Thoracic aorta (tissue), 2 donors: Measurements from ENCODE around the gene FANCL. TPM values are rescaled to one million over a fixed set of nuclear protein-coding genes. Genes with fewer than 3 reads are reported as not detected.
A peak's percentile ranks its signal among the peaks of the same experiment; 100 is the strongest.
"Not testable (repeated sequence)": the region's sequence is repeated elsewhere in the genome, so short reads cannot be mapped to it uniquely, and the experiment has no call there.

Experiments
- ATAC-seq: fragments of 150-250 bp; one replicate; pipeline ENCODE4 v1.8.0; 2017; ENCODE audit warnings: low read depth; ENCODE audit not compliant: insufficient number of reproducible peaks, low FRiP score
- DNase-seq: peaks from one replicate; pipeline ENCODE4 v3.0.0-alpha.2; 2020; ENCODE audit warnings: low spot score
- H3K27ac ChIP-seq, 2 donors: fragments of 200-600 bp; sonication (generic); 1 replicate in 1 of 2; 2 replicates in 1 of 2; pipeline ENCODE4 v1.5.1; 2016; ENCODE audit warnings: mild to moderate bottlenecking in 2 of 2, moderate library complexity in 2 of 2
- H3K27me3 ChIP-seq: fragments of 200-600 bp; sonication (generic); replicated peaks from 2 replicates; pipeline ENCODE4 v1.6.0; 2016; ENCODE audit warnings: mild to moderate bottlenecking; ENCODE audit not compliant: insufficient read depth
- H3K36me3 ChIP-seq: fragments of 200-600 bp; sonication (generic); one replicate; pipeline ENCODE4 v1.5.1; 2016
- H3K4me1 ChIP-seq, 2 donors: fragments of 200-600 bp; sonication (generic); 1 replicate in 1 of 2; 2 replicates in 1 of 2; pipeline versions ENCODE4 v1.5.1 to v1.6.0; 2016; ENCODE audit warnings: low read depth in 2 of 2, mild to moderate bottlenecking in 1 of 2; ENCODE audit not compliant: control insufficient read depth in 1 of 2
- H3K4me3 ChIP-seq: fragments of 200-600 bp; sonication (generic); 2 replicates; pipeline ENCODE4 v1.5.1; 2016; ENCODE audit warnings: mild to moderate bottlenecking
- H3K9me3 ChIP-seq: fragments of 200-600 bp; sonication (generic); 2 replicates; pipeline ENCODE4 v1.5.1; 2016
- total RNA-seq, 2 donors: library from RNA; depleted of rRNA; stranded (reverse); fragments of >200 nt; gene quantifications; one replicate each; pipeline versions ENCODE4 v1.1.0 to v1.2.3, GENCODE V29; 2016
- TF ChIP-seq, protein P1 (sequence below): fragments of 200-600 bp; sonication (generic); IDR thresholded peaks from one replicate; pipeline ENCODE4 v1.5.1; 2019; ENCODE audit warnings: antibody characterized with exemption

The FANCL gene
- total RNA-seq, 2 donors from 2014 or later: 16.5 to 20.2 TPM

DNA sequence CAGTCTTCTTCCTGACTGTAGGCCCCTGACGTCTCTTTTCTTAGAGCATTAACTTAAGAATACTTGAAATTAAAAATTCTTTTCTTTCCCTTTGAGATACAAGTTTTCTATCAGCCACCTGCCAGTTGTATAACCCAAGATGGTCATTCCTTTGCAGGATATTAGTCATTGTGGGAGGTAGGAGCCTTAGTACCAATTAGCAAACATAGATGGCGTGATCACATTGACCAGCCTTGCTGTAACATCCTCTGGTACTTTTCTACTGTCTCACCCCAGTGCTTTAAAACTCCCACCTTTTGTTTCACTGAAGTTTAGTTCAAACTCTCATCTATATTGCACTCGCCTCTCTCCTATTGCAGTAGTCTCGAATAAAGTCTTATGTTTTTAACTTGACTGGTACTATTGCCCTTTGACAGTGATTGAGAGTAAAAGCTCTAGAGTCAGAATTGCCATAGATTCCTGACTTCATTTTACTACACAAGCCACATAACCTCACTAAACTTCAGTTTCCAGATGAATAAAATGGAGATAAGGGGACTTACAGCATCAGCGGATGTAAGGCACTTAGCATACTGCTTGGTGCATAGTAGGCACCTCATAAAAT, 120.4 kb downstream of the FANCL start:
- Histone ChIP-seq H3K27ac (no peak overlapping the region), H3K4me3 (no peak overlapping the region), H3K4me1 (no peaks in the 10 kb centered on the region), H3K27me3 (no peaks in the 10 kb centered on the region), H3K9me3 (no peaks in the 10 kb centered on the region), H3K36me3 (peaks cover 3% of the 10 kb centered on the region)
- TF ChIP-seq, protein P1, sequence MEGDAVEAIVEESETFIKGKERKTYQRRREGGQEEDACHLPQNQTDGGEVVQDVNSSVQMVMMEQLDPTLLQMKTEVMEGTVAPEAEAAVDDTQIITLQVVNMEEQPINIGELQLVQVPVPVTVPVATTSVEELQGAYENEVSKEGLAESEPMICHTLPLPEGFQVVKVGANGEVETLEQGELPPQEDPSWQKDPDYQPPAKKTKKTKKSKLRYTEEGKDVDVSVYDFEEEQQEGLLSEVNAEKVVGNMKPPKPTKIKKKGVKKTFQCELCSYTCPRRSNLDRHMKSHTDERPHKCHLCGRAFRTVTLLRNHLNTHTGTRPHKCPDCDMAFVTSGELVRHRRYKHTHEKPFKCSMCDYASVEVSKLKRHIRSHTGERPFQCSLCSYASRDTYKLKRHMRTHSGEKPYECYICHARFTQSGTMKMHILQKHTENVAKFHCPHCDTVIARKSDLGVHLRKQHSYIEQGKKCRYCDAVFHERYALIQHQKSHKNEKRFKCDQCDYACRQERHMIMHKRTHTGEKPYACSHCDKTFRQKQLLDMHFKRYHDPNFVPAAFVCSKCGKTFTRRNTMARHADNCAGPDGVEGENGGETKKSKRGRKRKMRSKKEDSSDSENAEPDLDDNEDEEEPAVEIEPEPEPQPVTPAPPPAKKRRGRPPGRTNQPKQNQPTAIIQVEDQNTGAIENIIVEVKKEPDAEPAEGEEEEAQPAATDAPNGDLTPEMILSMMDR: no peak
- ATAC-seq (no peak), DNase-seq (no peak)

DNA sequence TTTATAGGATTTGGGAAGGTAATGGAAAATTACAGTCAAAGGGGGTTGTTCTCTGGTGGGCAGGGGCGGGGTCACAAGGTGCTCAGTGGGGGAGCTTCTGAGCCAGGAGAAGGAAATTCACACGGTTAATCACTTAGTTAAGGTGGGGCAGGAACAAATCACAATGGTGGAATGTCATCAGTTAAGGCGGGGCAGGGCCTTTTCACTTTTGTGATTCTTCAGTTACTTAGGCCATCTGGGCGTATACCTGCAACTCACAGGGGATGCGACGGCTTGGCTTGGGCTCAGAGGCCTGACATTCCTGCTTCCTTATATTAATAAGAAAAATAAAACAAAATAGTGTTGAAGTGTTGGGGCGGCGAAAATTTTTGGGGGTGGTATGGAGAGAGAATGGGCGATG, 127.6 kb downstream of the FANCL start:
- not testable (repeated sequence) for H3K27ac ChIP-seq, H3K27me3 ChIP-seq, H3K36me3 ChIP-seq, DNase-seq, H3K4me1 ChIP-seq, H3K9me3 ChIP-seq, ATAC-seq, H3K4me3 ChIP-seq

DNA sequence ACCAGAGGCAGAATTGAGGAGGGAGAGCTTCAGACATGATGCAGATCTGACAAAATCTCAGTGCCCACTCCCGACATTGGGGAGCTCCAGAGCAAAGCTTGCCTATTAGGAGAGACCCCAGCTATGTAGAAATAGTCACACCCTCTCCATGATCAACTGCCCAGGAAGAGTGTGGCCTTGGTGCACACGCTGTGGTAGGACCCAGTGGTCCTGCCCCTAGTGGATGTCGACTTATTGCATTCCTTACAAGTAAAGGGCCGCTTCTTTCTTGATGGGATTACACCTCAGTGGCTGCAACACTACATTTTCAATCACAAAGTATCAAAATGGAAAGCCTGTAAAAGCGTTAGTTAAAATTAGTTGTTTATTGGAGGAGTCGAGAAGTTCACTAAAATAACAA, 130.4 kb downstream of the FANCL start:
- Histone ChIP-seq H3K36me3 (no peaks in the 10 kb centered on the region), H3K27ac (no peak overlapping the region), H3K27me3 (no peaks in the 10 kb centered on the region), H3K4me3 (no peak overlapping the region), H3K9me3 (no peaks in the 10 kb centered on the region), H3K4me1 (no peaks in the 10 kb centered on the region)
- ATAC-seq (peak; percentile 14), DNase-seq (no peak)
- TF ChIP-seq, protein P1: no peak

DNA sequence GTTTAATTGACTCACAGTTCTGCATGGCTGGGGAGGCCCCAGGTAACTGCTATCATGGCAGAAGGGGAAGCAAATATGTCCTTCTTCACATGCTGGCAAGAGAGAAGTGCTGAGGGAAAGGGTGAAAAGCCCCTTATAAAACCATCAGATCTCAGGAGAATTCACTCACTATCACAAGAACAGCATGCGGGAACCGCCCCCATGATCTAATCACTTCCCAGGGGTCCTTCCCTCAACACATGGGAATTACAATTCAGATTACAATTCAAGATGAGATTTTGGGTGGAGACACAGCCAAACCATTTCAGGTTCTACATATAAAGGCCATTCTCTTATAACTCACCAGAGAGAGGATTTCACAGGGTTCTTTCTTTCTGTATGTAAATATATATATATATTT, 131.6 kb downstream of the FANCL start:
- DNase-seq (no peak), ATAC-seq (no peak)
- no peak overlapping the region for H3K27ac ChIP-seq
- H3K4me1 ChIP-seq: no peaks in the 10 kb centered on the region
- H3K36me3 ChIP-seq: no peaks in the 10 kb centered on the region
- no peaks in the 10 kb centered on the region for H3K27me3 ChIP-seq
- TF ChIP-seq, protein P1: no peak
- no peak overlapping the region for H3K4me3 ChIP-seq
- H3K9me3 ChIP-seq: no peaks in the 10 kb centered on the region

Other genes starting within 250 kb of the FANCL start
- gene VRK2, start 194.5 kb downstream of the FANCL start, total RNA-seq: 10 to 100 TPM; 13.3 to 23.3 TPM